Neuron (in vitro differentiated cells): Measurements from ENCODE around the gene FRAT2.
"Not testable (repeated sequence)": the region's sequence is repeated elsewhere in the genome, so short reads cannot be mapped to it uniquely, and the experiment has no call there.

Experiments used
- H2AFZ ChIP-seq: one replicate; pipeline ENCODE4 v1.6.1; 2013; ENCODE audit warnings: low read depth, mild to moderate bottlenecking, inconsistent platforms, low read length, moderate library complexity
- H3K27me3 ChIP-seq: one replicate; pipeline ENCODE4 v1.6.1; 2013; ENCODE audit warnings: low read length; ENCODE audit not compliant: insufficient read depth
- H3K36me3 ChIP-seq: one replicate; pipeline ENCODE4 v1.6.1; 2013; ENCODE audit warnings: low read length; ENCODE audit not compliant: insufficient read depth
- H3K4me1 ChIP-seq: one replicate; pipeline ENCODE4 v1.6.1; 2013; ENCODE audit warnings: low read length; ENCODE audit not compliant: insufficient read depth
- H3K4me3 ChIP-seq: 2 replicates; pipeline ENCODE4 v1.5.1; 2013; ENCODE audit warnings: mild to moderate bottlenecking, low read length, moderate library complexity
- H3K9me3 ChIP-seq: one replicate; pipeline ENCODE4 v1.6.1; 2013; ENCODE audit warnings: low read length

Gene FRAT2

DNA sequence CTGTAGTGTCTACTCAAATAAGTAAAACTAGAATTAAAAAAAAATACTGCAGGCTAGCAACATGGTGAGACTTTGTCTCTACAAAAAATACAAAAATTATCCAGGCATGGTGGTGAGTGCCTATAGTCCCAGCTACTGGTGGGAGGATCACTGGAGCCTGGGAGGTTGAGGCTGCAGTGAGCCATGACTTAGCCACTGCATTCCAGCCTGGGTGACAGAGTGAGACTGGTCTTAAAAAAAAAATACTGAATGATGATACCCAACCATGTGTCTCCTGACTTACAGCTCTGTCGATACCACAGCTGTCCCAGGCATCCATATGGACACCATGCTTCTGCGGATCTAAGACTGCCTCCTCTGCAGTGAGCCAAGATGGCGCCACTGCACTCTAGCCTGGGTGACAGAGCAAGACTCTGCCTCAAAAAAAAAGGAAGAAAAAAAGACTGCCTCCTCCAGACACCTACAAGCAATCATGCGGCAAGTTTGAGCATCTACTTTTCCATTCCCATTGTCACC, 23.4 kb downstream of the FRAT2 start:
- no peaks in the 10 kb centered on the region for H3K4me1 ChIP-seq
- H3K27me3 ChIP-seq: peaks cover 12% of the 10 kb centered on the region
- no peak overlapping the region for H2AFZ ChIP-seq
- H3K36me3 ChIP-seq: no peaks in the 10 kb centered on the region
- H3K4me3 ChIP-seq: no peak overlapping the region
- H3K9me3 ChIP-seq: no peaks in the 10 kb centered on the region

DNA sequence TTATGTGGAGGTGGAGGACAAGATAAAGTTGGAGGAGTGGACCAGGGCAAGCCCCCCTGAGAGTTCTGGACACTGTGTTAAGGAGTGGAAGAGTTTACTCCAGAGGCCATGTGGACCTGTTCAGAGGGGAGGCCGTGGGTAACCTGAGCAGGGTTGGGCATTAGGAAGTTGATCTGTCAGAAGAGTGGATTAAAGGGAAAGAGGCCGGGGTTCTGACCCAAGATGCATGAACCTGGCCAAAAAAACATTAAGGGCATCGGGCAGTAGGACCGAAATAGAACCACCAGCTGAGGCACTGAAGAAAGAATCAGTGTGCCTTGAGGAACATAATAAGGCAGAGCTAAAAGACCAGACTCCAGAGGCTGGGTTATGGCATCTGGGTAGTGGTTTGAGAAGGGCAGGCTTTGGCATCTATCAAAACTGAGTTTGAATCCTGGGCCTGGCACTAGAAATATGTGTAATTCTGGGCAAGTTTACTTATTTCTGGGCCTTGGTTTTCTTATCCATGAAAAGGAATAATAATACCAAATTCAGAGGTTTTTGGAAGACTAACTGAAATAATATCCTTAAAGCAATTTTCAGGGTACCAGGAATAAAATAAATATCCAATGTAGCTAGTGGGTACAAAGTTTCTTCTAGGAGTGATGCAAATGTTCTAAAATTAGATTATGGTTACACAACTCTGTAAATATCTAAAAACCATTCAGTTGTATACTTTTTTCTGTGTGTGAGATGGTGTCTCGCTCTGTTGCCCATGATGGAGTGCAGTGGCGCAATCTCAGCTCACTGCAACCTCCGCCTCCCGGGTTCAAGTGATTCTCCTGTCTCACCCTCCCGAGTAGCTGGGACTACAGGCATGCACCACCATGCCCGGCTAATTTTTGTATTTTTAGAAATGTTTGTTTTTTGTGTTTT, 26.4 kb downstream of the FRAT2 start:
- no peak overlapping the region for H2AFZ ChIP-seq
- H3K9me3 ChIP-seq: no peaks in the 10 kb centered on the region
- H3K4me3 ChIP-seq: no peak overlapping the region
- no peaks in the 10 kb centered on the region for H3K36me3 ChIP-seq
- H3K27me3 ChIP-seq: peaks cover 5% of the 10 kb centered on the region
- H3K4me1 ChIP-seq: no peaks in the 10 kb centered on the region

DNA sequence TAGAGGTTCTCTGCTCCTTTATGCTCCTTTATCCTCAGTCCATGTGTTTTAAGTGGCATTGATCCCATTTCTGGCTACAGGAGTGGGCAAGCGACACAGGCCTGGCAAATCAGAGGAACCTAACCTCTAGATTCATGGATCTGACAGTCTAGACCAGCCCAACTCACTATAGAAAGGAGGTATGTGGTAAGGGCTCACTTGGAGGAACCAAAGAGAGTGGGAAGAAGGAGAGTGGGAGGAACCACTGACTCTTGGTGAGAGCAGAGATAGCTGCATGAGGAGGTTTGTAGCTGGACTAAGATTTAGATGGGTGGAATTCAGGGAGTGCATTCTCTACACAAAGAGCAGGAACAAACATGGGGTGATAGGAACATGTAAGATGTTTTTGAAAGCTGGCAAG, 27.1 kb downstream of the FRAT2 start:
- Histone ChIP-seq H3K4me1 (no peaks in the 10 kb centered on the region), H3K36me3 (no peaks in the 10 kb centered on the region), H3K4me3 (no peak overlapping the region), H3K27me3 (peaks cover 3% of the 10 kb centered on the region), H2AFZ (no peak overlapping the region), H3K9me3 (no peaks in the 10 kb centered on the region)

DNA sequence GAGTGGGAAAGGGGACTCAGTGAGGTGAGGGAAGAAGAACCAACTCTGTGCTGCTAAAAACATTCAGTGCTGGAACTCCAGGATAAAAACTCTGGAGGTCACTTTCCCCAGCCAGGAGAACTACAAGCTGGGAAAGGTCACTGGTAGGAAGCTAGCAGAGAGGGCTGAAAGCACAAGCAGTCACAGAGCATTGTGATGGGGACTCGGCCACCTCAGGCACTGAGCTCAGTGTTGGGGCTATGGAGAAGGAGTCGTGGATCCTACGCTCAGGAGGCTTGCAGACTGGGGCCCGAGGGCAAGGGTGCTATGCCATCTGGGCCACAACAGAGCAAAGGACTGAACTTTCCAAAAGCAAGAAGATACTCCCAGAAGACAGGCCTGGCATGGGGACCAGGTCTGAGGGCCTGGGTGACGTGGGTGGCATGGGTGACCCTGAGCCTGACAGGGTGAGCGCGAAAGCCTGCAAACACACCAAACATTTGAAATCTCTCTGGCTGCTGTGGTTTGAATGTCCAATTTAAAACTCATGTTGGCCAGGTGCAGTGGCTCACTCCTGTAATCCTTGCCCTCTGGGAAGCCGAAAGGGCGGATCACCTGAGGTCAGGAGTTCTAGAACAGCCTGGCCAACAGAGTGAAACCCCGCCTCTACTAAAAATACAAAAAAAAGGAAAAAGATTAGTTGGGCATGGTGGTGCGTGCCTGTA, 32.3 kb downstream of the FRAT2 start:
- Histone ChIP-seq H3K36me3 (no peaks in the 10 kb centered on the region), H3K4me3 (no peak overlapping the region), H3K27me3 (no peaks in the 10 kb centered on the region), H2AFZ (no peak overlapping the region), H3K9me3 (no peaks in the 10 kb centered on the region), H3K4me1 (no peaks in the 10 kb centered on the region)

DNA sequence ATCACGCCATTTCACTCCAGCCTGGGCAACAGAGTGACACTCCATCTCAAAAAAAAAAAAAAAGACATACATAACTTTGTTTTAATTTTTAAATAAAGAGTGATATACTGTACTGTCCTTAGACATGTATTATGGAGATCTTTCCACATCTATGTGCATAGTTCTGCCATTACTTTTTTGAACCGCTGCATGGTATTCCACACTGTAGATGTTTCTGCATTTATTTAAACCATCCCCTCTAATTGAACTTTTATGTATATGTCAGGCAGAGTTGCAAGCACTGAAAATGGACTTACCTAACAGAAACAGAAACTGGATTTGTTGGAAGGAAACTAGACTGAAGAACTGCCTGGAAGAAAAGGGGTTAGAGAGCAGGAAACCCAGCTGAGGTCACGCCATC, 33.5 kb downstream of the FRAT2 start:
- no peak overlapping the region for H2AFZ ChIP-seq
- H3K36me3 ChIP-seq: no peaks in the 10 kb centered on the region
- no peaks in the 10 kb centered on the region for H3K27me3 ChIP-seq
- no peak overlapping the region for H3K4me3 ChIP-seq
- no peaks in the 10 kb centered on the region for H3K4me1 ChIP-seq
- H3K9me3 ChIP-seq: no peaks in the 10 kb centered on the region

DNA sequence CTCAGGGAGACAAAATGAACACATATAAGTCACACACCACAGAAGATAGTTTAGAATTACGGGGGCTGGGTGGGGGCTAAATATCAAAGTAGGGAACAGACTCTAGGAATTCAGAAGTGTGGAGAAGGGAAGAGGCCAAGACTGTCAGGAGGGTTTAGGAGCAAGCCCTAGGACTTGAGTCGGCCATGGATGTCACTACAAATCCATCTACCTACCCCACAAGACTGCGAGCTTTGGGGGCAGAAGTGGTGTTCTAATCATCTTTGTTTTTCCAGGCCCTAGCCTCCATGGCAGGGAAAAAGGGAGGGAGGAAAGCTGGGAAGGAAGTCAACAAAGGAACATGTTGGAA, 36.3 kb downstream of the FRAT2 start:
- no peak overlapping the region for H2AFZ ChIP-seq
- no peak overlapping the region for H3K4me3 ChIP-seq
- H3K9me3 ChIP-seq: no peaks in the 10 kb centered on the region
- H3K27me3 ChIP-seq: no peaks in the 10 kb centered on the region
- H3K36me3 ChIP-seq: no peaks in the 10 kb centered on the region
- no peaks in the 10 kb centered on the region for H3K4me1 ChIP-seq

DNA sequence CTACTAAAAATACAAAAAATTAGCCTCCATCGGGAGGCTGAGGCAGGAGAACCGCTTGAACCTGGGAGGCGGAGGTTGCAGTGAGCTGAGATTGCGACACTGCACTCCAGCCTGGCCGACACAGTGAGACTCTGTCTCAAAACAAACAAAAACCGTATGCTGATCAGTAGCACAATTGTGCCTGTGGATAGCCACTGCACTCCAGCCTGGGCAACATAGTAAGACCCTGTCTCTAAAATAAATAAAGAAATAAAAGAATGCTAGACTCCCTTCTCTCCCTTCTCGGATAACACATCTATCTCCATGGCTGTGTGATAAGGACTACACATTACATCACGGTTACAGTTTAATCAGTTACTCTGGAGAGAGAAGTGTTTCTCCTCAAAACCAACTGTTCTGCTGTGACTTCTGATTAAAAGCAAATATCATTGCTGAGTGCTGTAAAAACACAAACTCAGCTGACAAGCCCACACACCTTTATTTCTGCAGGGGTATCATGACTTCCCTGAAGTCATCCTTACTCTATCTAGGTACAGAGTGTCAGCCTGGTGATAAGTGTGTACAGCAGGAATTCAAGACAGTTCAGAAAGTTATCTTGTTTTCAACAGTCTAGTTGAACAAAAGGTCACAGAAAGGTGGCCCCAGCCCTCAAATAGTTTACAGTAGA, 36.8 kb downstream of the FRAT2 start:
- Histone ChIP-seq H2AFZ (no peak overlapping the region), H3K27me3 (no peaks in the 10 kb centered on the region), H3K36me3 (no peaks in the 10 kb centered on the region), H3K4me1 (no peaks in the 10 kb centered on the region), H3K4me3 (no peak overlapping the region), H3K9me3 (no peaks in the 10 kb centered on the region)

DNA sequence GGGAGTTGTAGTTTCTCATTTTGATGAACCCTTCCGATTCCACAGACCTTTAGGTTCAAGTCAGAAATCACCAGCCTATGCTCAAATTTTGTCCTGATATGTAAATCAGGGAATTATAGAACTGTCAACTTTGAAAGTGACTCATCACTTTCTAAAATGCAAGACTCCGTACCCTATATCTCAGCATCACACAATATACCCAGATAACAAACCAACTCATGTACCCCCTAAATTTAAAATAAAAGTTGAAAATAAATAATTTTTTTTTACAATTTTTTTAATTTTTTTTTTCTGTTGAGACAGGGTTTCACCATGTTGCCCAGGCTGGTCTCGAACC, 41.7 kb downstream of the FRAT2 start:
- Histone ChIP-seq H3K4me3 (peak overlapping the region; percentile 23), H3K9me3 (no peaks in the 10 kb centered on the region), H3K36me3 (no peaks in the 10 kb centered on the region), H2AFZ (no peak overlapping the region), H3K4me1 (no peaks in the 10 kb centered on the region), H3K27me3 (no peaks in the 10 kb centered on the region)

DNA sequence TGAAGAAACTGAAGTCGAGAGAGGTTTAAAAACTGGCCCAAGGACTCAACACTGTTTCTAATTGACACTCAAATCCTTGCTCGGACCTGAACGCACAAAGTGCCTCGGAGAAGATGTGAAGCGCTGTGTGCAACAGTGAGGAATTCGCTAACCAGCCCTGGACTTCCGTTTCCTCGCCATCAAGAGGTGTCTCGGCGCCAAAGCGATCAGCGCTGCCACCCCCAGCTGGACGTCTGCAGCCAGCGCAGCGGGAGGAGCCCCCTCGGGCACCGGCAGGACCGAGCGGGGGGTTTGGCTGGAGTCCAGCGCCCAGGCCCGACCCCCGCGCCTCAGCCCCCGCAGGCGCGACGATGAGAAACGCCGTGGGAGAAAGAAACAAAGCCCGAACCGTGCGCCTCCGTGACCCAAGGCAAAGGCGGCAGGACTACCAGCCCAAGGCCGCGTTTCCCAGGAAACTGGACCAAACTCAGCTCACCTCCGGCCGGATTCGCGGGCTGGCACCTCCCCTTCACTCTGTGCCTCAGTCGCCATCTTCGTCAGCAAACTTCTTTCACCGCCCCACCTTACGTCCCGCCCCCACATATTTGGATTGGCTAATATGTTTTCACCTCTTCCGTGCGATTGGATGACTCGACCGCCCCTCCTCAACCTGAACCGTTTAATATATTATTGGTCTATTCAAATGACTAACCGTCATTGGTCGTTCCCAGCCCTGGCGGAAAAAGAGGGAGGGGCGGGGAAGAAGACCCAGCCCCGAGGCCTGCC, 42.2 kb downstream of the FRAT2 start, which contains the start of gene ARHGAP19:
TSS of gene ARHGAP19 (minus strand) at position 541 of the 765 bp plus-strand sequence. CDS start at position 531, 10 bp downstream.
- no peaks in the 10 kb centered on the region for H3K4me1 ChIP-seq
- no peaks in the 10 kb centered on the region for H3K27me3 ChIP-seq
- no peaks in the 10 kb centered on the region for H3K9me3 ChIP-seq
- H3K36me3 ChIP-seq: no peaks in the 10 kb centered on the region
- peak within 1 kb of the TSS; percentile 42 for H2AFZ ChIP-seq
- peak within 1 kb of the TSS; percentile 61 for H3K4me3 ChIP-seq

DNA sequence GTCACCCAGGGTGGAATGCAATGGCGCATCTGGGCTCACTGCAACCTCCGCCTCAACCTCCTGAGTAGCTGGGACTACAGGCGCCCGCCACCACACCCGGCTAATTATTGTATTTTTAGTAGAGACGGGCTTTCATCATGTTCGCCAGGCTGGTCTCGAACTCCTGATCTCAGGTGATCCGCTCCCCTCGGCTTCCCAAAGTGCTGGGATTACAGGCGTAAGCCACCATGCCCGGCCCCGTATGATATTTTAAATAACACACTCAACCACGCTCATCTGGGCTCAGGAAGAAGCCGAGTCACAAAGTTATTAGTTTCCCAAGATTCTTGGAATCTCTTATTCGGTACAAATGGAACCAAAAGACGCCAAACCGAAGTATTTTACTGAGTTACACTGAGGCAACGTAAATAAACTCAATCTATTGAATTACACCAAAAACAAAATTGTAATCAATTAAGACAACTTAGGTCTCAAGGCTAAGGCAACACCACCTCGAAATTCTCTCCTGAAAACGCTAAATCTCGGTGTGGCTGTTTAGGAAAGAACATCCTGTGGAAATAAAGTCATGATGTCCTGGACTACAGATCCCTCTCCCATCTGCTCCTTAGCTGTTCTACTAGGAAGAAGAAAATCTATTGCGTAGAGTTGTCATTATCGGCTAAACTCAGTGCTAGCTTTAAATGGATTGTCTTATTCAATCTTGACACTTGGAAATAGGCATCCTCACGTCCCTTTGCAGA, 43.0 kb downstream of the FRAT2 start:
- Histone ChIP-seq H3K4me3 (peak overlapping the region; percentile 61), H3K9me3 (no peaks in the 10 kb centered on the region), H3K36me3 (peaks cover under 1% of the 10 kb centered on the region), H3K4me1 (no peaks in the 10 kb centered on the region), H2AFZ (peak overlapping the region; percentile 42), H3K27me3 (no peaks in the 10 kb centered on the region)

DNA sequence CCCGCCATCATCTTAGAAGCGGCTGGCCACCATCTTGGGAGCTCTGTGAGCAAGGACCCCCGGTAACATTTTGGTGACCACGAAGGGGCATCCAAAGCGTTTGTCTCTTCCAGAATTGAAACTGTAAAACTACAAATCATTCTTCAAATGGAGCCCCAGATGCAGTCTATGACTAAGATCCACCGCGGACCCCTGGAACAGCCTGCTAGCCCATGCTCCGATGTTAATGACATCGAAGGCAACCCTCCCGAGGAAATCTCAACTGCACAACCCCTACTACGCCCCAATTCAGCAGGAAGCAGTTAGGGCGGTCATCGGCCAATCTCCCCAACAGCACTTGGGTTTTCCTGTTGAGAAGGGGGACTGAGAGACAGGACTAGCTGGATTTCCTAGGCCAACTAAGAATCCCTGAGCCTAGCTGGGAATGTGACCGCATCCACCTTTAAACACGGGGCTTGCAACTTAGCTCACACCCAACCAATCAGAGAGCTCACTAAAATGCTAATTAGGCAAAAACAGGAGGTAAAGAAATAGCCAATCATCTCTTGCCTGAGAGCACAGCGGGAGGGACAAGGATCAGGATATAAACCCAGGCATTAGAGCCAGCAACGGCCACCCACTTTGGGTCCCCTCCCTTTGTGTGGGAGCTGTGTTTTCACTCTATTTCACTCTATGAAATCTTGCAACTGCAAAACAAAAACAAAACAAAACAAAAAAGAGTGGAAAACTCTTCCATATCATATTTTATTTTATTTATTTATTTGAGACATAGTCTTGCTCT, 43.8 kb downstream of the FRAT2 start:
- peak overlapping the region; percentile 61 for H3K4me3 ChIP-seq
- H3K27me3 ChIP-seq, H2AFZ ChIP-seq, H3K36me3 ChIP-seq, H3K4me1 ChIP-seq, H3K9me3 ChIP-seq: not testable (repeated sequence)
